MCF 10A (cell line): ENCODE measurements around the gene ERVFRD-1. TPM values are rescaled to one million over a fixed set of nuclear protein-coding genes. Genes with fewer than 3 reads are reported as not detected.

ENCODE experiments used
- BruUV-seq: library from RNA; stranded (reverse); fragments of 400-500 nt; replicated peaks from 2 replicates; lab custom pipeline; 2021; lab: Mats Ljungman, UMichigan
- CTCF ChIA-PET: fragments of 300-600 bp; sonication (Branson Sonifier 250); formaldehyde crosslinking; extraction: SDS; loops from one replicate; lab custom pipeline; 2021; ENCODE audit warnings: antibody characterized with exemption, inconsistent platforms; lab: Yijun Ruan, JAX
- POLR2A ChIA-PET: fragments of 300-600, 350-650 bp; sonication (Branson Sonifier 250); formaldehyde crosslinking; extraction: SDS; loops from one replicate; lab custom pipeline; 2020; ENCODE audit warnings: antibody characterized with exemption, inconsistent platforms; lab: Yijun Ruan, JAX
- DNase-seq: peaks from one replicate; pipeline ENCODE4 v3.0.0-alpha.2; 2018; ENCODE audit not compliant: unreplicated experiment
- H3K27ac Mint-ChIP-seq: one replicate; pipeline ENCODE4 v1.8.0; 2022; ENCODE audit warnings: mild to moderate bottlenecking, low read depth, mixed read lengths; ENCODE audit not compliant: unreplicated experiment
- H3K27me3 Mint-ChIP-seq: one replicate; pipeline ENCODE4 v1.8.0; 2022; ENCODE audit warnings: mixed read lengths; ENCODE audit not compliant: insufficient read depth, unreplicated experiment
- H3K36me3 Mint-ChIP-seq: one replicate; pipeline ENCODE4 v1.8.0; 2022; ENCODE audit warnings: mild to moderate bottlenecking, moderate library complexity, mixed read lengths; ENCODE audit not compliant: insufficient read depth, unreplicated experiment
- H3K4me1 Mint-ChIP-seq: one replicate; pipeline ENCODE4 v1.8.0; 2022; ENCODE audit warnings: mixed read lengths; ENCODE audit not compliant: insufficient read depth, unreplicated experiment
- H3K4me3 Mint-ChIP-seq: one replicate; pipeline ENCODE4 v1.8.0; 2022; ENCODE audit warnings: mild to moderate bottlenecking, moderate library complexity, mixed read lengths; ENCODE audit not compliant: unreplicated experiment
- H3K9me3 Mint-ChIP-seq: one replicate; pipeline ENCODE4 v1.8.0; 2022; ENCODE audit warnings: mixed read lengths; ENCODE audit not compliant: unreplicated experiment
- CTCF ChIP-seq: fragments of 200-600 bp; IDR thresholded peaks from one replicate; pipeline ENCODE4 v1.8.0; 2022; ENCODE audit warnings: antibody characterized with exemption, mild to moderate bottlenecking; ENCODE audit not compliant: unreplicated experiment
- intact Hi-C: fragments of 100-400 bp; cut with micrococcal nuclease; formaldehyde crosslinking; loops from 2 replicates; pipeline ENCODE4 v1.14.1; 2022
- total RNA-seq: library from RNA; stranded (reverse); gene quantifications from 2 replicates; pipeline ENCODE4 v1.2.3, GENCODE V29; 2022

Gene ERVFRD-1
- total RNA-seq, 1 experiment from 2014 or later = not detected

GRCh38 chr6:11083491-11083890 is 28.0 kb downstream of the ERVFRD-1 start:
- no peak overlapping the region for H3K27ac Mint-ChIP-seq
- no peaks in the 10 kb centered on the region for H3K36me3 Mint-ChIP-seq
- intact Hi-C loops = no loop called here
- H3K4me1 Mint-ChIP-seq = peaks cover 6% of the 10 kb centered on the region
- BruUV-seq = no TSS peak
- ChIA-PET POLR2A (no interaction called here), CTCF (interaction anchor here (0.7 kb wide), 1 partner anchor 133 kb away, joined by 3 read pairs; no protein-coding TSS in a partner anchor)
- peak; percentile 20 for DNase-seq
- no peak for TF ChIP-seq CTCF
- no peaks in the 10 kb centered on the region for H3K27me3 Mint-ChIP-seq
- no peak overlapping the region for H3K4me3 Mint-ChIP-seq
- H3K9me3 Mint-ChIP-seq = no peaks in the 10 kb centered on the region

GRCh38 chr6:11080296-11080695 is 31.2 kb downstream of the ERVFRD-1 start:
- H3K27ac Mint-ChIP-seq = no peak overlapping the region
- BruUV-seq = no TSS peak
- H3K36me3 Mint-ChIP-seq = no peaks in the 10 kb centered on the region
- H3K4me3 Mint-ChIP-seq = no peak overlapping the region
- CTCF ChIA-PET = interaction anchor here (0.7 to 1.8 kb wide), 6 partner anchors 8 to 148 kb away, joined by 3 to 8 read pairs (median 3); no protein-coding TSS in a partner anchor
- no peaks in the 10 kb centered on the region for H3K27me3 Mint-ChIP-seq
- H3K9me3 Mint-ChIP-seq = no peaks in the 10 kb centered on the region
- TF ChIP-seq CTCF = no peak
- intact Hi-C loops = no loop called here
- POLR2A ChIA-PET = interaction anchor here (0.6 kb wide), 1 partner anchor 559 kb away, joined by 3 read pairs; the partner anchor contains the start of gene GCNT2
- peaks cover 11% of the 10 kb centered on the region for H3K4me1 Mint-ChIP-seq
- no peak for DNase-seq

- H3K27me3 Mint-ChIP-seq = no peaks in the 10 kb centered on the region
- H3K36me3 Mint-ChIP-seq = no peaks in the 10 kb centered on the region
- intact Hi-C loops = no loop called here
- CTCF ChIA-PET = interaction anchor here (0.6 to 1.3 kb wide), 3 partner anchors 9 to 418 kb away, joined by 3 to 10 read pairs (median 3); no protein-coding TSS in a partner anchor
- no peak overlapping the region for H3K4me3 Mint-ChIP-seq
- no peaks in the 10 kb centered on the region for H3K9me3 Mint-ChIP-seq
- peaks cover 7% of the 10 kb centered on the region for H3K4me1 Mint-ChIP-seq
- POLR2A ChIA-PET = no interaction called here
- DNase-seq = no peak
- no peak for TF ChIP-seq CTCF
- H3K27ac Mint-ChIP-seq = no peak overlapping the region
- BruUV-seq = no TSS peak
Observed at GRCh38 chr6:11078266-11078665, 33.3 kb downstream of the ERVFRD-1 start.

- Mint-ChIP-seq H3K4me1 (peaks cover 5% of the 10 kb centered on the region), H3K9me3 (no peaks in the 10 kb centered on the region), H3K27ac (no peak overlapping the region), H3K27me3 (no peaks in the 10 kb centered on the region), H3K4me3 (no peak overlapping the region), H3K36me3 (no peaks in the 10 kb centered on the region)
- intact Hi-C loops = no loop called here
- no peak for TF ChIP-seq CTCF
- no peak for DNase-seq
- POLR2A ChIA-PET = interaction anchor here (0.6 to 1.4 kb wide), 6 partner anchors 11 to 19 kb away, joined by 3 to 5 read pairs (median 4); partner anchors contain the start of gene SMIM13
- CTCF ChIA-PET = interaction anchor here (0.6 to 2.0 kb wide), 3 partner anchors 10 to 419 kb away, joined by 3 to 9 read pairs (median 5); no protein-coding TSS in a partner anchor
- no TSS peak for BruUV-seq
Observed at GRCh38 chr6:11076540-11076939, 35.0 kb downstream of the ERVFRD-1 start.
